Nephron (organoid): ENCODE data around the gene VWDE.
A peak's percentile ranks its signal among the peaks of the same experiment; 100 is the strongest.

Experiments used
- H3K27ac Mint-ChIP-seq, 3 experiments: 2 replicates each; pipeline ENCODE4 v1.8.0; 2020; ENCODE audit warnings: mixed read lengths in 3 of 3, mild to moderate bottlenecking in 2 of 3, moderate library complexity in 1 of 3
- H3K27me3 Mint-ChIP-seq: 2 replicates; pipeline ENCODE4 v1.8.0; 2021; ENCODE audit warnings: low read depth, mild to moderate bottlenecking, moderate library complexity, mixed read lengths
- H3K36me3 Mint-ChIP-seq: 2 replicates; pipeline ENCODE4 v1.8.0; 2020; ENCODE audit warnings: low read depth, mixed read lengths
- H3K4me1 Mint-ChIP-seq: 2 replicates; pipeline ENCODE4 v1.8.0; 2020; ENCODE audit warnings: mixed read lengths
- H3K4me3 Mint-ChIP-seq, 3 experiments: 2 replicates each; pipeline ENCODE4 v1.8.0; 2020; ENCODE audit warnings: mild to moderate bottlenecking in 3 of 3, mixed read lengths in 3 of 3, moderate library complexity in 2 of 3
- H3K9me3 Mint-ChIP-seq: 2 replicates; pipeline ENCODE4 v1.8.0; 2020; ENCODE audit warnings: mixed read lengths
- TF ChIP-seq, protein P1 (sequence below), 3 experiments: fragments of 200-600 bp; sonication (generic); IDR thresholded peaks; one replicate each; pipeline ENCODE4 v1.5.0; 2021; ENCODE audit warnings: antibody characterized with exemption in 3 of 3; ENCODE audit not compliant: unreplicated experiment in 3 of 3

The VWDE gene

GRCh38 chr7:12287901-12288300, 115.8 kb downstream of the VWDE start:
- peaks cover 5% of the 10 kb centered on the region for H3K4me1 Mint-ChIP-seq
- H3K4me3 Mint-ChIP-seq: no peak overlapping the region
- TF ChIP-seq, protein P1, sequence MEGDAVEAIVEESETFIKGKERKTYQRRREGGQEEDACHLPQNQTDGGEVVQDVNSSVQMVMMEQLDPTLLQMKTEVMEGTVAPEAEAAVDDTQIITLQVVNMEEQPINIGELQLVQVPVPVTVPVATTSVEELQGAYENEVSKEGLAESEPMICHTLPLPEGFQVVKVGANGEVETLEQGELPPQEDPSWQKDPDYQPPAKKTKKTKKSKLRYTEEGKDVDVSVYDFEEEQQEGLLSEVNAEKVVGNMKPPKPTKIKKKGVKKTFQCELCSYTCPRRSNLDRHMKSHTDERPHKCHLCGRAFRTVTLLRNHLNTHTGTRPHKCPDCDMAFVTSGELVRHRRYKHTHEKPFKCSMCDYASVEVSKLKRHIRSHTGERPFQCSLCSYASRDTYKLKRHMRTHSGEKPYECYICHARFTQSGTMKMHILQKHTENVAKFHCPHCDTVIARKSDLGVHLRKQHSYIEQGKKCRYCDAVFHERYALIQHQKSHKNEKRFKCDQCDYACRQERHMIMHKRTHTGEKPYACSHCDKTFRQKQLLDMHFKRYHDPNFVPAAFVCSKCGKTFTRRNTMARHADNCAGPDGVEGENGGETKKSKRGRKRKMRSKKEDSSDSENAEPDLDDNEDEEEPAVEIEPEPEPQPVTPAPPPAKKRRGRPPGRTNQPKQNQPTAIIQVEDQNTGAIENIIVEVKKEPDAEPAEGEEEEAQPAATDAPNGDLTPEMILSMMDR (IDR thresholded peaks at IDR 0.05; ENCODE audit: unreplicated experiment in 3 of 3): no peak
- peaks cover 7% of the 10 kb centered on the region for H3K9me3 Mint-ChIP-seq
- no peaks in the 10 kb centered on the region for H3K27me3 Mint-ChIP-seq
- H3K36me3 Mint-ChIP-seq: peaks cover 3% of the 10 kb centered on the region
- peak overlapping the region in 1 of 3 experiments; percentile 21 for H3K27ac Mint-ChIP-seq

- TF ChIP-seq, protein P1 (IDR thresholded peaks at IDR 0.05; ENCODE audit: unreplicated experiment in 3 of 3): no peak
- Mint-ChIP-seq H3K4me1 (no peaks in the 10 kb centered on the region), H3K36me3 (no peaks in the 10 kb centered on the region), H3K4me3 (no peak overlapping the region), H3K9me3 (peaks cover 5% of the 10 kb centered on the region), H3K27ac (no peak overlapping the region), H3K27me3 (no peaks in the 10 kb centered on the region)
Measured at GRCh38 chr7:12281038-12281437, 122.6 kb downstream of the VWDE start.
